ENCODE data around the gene LTB4R. TPM values are rescaled to one million over a fixed set of nuclear protein-coding genes. Genes with fewer than 3 reads are reported as not detected.

Gene LTB4R
- total RNA-seq, 4 donors from 2014 or later: 83.1 to 137 (median 117) TPM

- Histone ChIP-seq H3K27ac (no peak overlapping the region), H3K9me3 (no peaks in the 10 kb centered on the region), H3K27me3 (no peaks in the 10 kb centered on the region), H3K4me3 (no peak overlapping the region), H3K36me3 (no peaks in the 10 kb centered on the region), H3K4me1 (no peaks in the 10 kb centered on the region)
- 87% methylated on average over 7 of the region's 7 CpGs for WGBS
- TF ChIP-seq CTCF (IDR thresholded peaks at IDR 0.05): no peak
- no peak for TF ChIP-seq EP300 (IDR thresholded peaks at IDR 0.05)
- TF ChIP-seq POLR2AphosphoS5 (IDR thresholded peaks at IDR 0.05): no peak
- no peak for TF ChIP-seq POLR2A (IDR thresholded peaks at IDR 0.05)
- DNase-seq (ENCODE audit: low spot score in 2 of 2): no peak
Observed at GRCh38 chr14:24355009-24355408, 43.7 kb downstream of the LTB4R start.

GRCh38 chr14:24356208-24356607 is 44.9 kb downstream of the LTB4R start:
- no peaks in the 10 kb centered on the region for H3K4me1 ChIP-seq
- no peak for DNase-seq (ENCODE audit: low spot score in 2 of 2)
- no peak overlapping the region for H3K4me3 ChIP-seq
- WGBS: 99% methylated on average over 4 of the region's 4 CpGs
- H3K27ac ChIP-seq: no peak overlapping the region
- H3K36me3 ChIP-seq: no peaks in the 10 kb centered on the region
- no peaks in the 10 kb centered on the region for H3K27me3 ChIP-seq
- H3K9me3 ChIP-seq: no peaks in the 10 kb centered on the region
- TF ChIP-seq EP300 (IDR thresholded peaks at IDR 0.05) (no peak), CTCF (IDR thresholded peaks at IDR 0.05) (no peak)

- Histone ChIP-seq H3K4me1 (peaks cover 5% of the 10 kb centered on the region), H3K4me3 (no peak overlapping the region), H3K27ac (no peak overlapping the region), H3K27me3 (no peaks in the 10 kb centered on the region), H3K36me3 (no peaks in the 10 kb centered on the region), H3K9me3 (no peaks in the 10 kb centered on the region)
- TF ChIP-seq EP300 (IDR thresholded peaks at IDR 0.05) (no peak), CTCF (IDR thresholded peaks at IDR 0.05) (no peak), POLR2AphosphoS5 (IDR thresholded peaks at IDR 0.05) (no peak), POLR2A (IDR thresholded peaks at IDR 0.05) (no peak)
- DNase-seq (ENCODE audit: low spot score in 2 of 2): no peak
- WGBS: 93% methylated on average over 3 of the region's 3 CpGs
Observed at GRCh38 chr14:24360281-24360680, 49.0 kb downstream of the LTB4R start.

- H3K4me3 ChIP-seq: no peak overlapping the region
- WGBS: 80% methylated on average over 2 of the region's 2 CpGs
- H3K9me3 ChIP-seq: no peaks in the 10 kb centered on the region
- TF ChIP-seq POLR2A (IDR thresholded peaks at IDR 0.05): no peak
- TF ChIP-seq POLR2AphosphoS5 (IDR thresholded peaks at IDR 0.05): no peak
- no peak for TF ChIP-seq CTCF (IDR thresholded peaks at IDR 0.05)
- no peak for TF ChIP-seq EP300 (IDR thresholded peaks at IDR 0.05)
- DNase-seq (ENCODE audit: low spot score in 2 of 2): no peak
- H3K36me3 ChIP-seq: no peaks in the 10 kb centered on the region
- no peak overlapping the region for H3K27ac ChIP-seq
- H3K4me1 ChIP-seq: peaks cover 16% of the 10 kb centered on the region
- no peaks in the 10 kb centered on the region for H3K27me3 ChIP-seq
Observed at GRCh38 chr14:24361326-24361725, 50.0 kb downstream of the LTB4R start.

DNA sequence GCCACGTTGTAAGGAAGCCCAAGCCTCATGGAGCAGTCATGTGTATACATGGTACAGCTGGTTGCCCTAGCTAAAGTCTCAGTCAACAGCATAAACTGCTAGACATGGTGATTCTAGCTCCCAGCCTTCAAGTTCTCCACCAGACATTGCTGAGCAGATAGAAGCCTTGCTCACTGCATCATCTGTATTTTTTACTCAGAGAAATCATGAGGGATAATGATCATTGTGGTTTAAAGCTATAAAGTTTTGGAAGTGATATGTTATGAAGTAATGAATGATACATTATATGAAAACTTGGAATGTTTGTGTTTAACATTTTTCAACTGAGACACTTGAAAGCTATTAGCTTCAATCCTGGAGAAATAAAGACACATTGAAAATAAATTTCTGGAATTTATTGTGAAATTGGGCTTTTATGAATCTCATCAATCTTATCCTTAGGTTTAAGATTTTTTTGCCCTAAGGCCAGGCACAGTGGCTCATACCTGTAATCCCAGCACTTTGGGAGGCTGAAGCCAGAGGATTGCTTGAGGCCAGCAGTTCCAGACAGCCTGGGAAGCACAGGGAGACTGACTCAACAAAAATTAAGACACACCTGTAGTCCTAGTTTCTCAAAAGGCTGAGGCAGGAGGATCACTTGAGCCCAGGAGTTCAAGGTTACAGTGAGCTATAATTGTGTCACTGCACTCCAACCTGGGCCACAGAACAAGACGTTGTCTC is 51.1 kb downstream of the LTB4R start:
- peaks cover 27% of the 10 kb centered on the region for H3K4me1 ChIP-seq
- H3K27ac ChIP-seq: no peak overlapping the region
- H3K4me3 ChIP-seq: no peak overlapping the region
- TF ChIP-seq POLR2A (IDR thresholded peaks at IDR 0.05): no peak
- TF ChIP-seq POLR2AphosphoS5 (IDR thresholded peaks at IDR 0.05): no peak
- no peak for TF ChIP-seq EP300 (IDR thresholded peaks at IDR 0.05)
- no peak for TF ChIP-seq CTCF (IDR thresholded peaks at IDR 0.05)
- no peak for DNase-seq (ENCODE audit: low spot score in 2 of 2)
- H3K27me3 ChIP-seq: no peaks in the 10 kb centered on the region
- H3K36me3 ChIP-seq: no peaks in the 10 kb centered on the region
- 69% methylated on average over 2 of the region's 2 CpGs for WGBS
- H3K9me3 ChIP-seq: no peaks in the 10 kb centered on the region
